OCI-LY3 (cell line): ENCODE data around the gene TOGARAM1.

Experiments used
- EZH2phosphoT487 ChIP-seq: fragments of 200-600 bp; shearing (Covaris generic); IDR thresholded peaks from 2 replicates; pipeline ENCODE4 v1.6.1; 2018; ENCODE audit warnings: antibody characterized with exemption, mixed run types, low read depth
- TF ChIP-seq, protein P1 (sequence below): fragments of 200-600, 300-600 bp; sonication (generic); IDR thresholded peaks from 2 replicates; pipeline ENCODE4 v1.5.1; 2014; ENCODE audit warnings: antibody characterized with exemption, low read length, low read depth

DNA sequence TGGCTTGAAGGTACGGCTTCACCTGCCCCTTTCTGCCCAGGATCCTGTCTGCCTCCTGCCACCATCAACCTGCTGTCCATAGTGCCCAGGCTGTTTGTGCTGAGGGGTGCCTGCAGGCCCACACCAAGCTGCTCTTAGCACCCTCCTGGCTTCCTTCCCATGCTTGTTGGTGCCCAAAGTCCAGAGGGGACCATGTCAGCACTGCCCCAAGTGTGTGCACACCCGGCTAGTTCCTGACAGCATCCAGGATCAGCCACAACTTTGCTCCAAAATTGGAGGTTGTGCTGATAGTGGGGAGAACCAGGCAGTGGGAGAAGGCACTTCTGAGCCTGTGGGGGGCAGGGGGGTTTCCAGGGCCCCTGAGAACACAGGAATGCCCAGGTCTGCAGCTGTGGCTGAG is 77.4 kb downstream of the TOGARAM1 start:
- TF ChIP-seq, protein P1, sequence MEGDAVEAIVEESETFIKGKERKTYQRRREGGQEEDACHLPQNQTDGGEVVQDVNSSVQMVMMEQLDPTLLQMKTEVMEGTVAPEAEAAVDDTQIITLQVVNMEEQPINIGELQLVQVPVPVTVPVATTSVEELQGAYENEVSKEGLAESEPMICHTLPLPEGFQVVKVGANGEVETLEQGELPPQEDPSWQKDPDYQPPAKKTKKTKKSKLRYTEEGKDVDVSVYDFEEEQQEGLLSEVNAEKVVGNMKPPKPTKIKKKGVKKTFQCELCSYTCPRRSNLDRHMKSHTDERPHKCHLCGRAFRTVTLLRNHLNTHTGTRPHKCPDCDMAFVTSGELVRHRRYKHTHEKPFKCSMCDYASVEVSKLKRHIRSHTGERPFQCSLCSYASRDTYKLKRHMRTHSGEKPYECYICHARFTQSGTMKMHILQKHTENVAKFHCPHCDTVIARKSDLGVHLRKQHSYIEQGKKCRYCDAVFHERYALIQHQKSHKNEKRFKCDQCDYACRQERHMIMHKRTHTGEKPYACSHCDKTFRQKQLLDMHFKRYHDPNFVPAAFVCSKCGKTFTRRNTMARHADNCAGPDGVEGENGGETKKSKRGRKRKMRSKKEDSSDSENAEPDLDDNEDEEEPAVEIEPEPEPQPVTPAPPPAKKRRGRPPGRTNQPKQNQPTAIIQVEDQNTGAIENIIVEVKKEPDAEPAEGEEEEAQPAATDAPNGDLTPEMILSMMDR = no peak
- TF ChIP-seq EZH2phosphoT487 = no peak
